Measurements from ENCODE around the gene DCDC2. TPM values are rescaled to one million over a fixed set of nuclear protein-coding genes. Genes with fewer than 3 reads are reported as not detected.
A peak's percentile ranks its signal among the peaks of the same experiment; 100 is the strongest.

DCDC2 gene
- total RNA-seq = under 1 TPM in 1 of 4 donors, not detected in 3; under 0.01 TPM
- 1 to 10 TPM in 1 of 3 donors, under 1 TPM in 2; 0.46 to 1.6 (median 0.60) TPM for polyA plus RNA-seq

DNA sequence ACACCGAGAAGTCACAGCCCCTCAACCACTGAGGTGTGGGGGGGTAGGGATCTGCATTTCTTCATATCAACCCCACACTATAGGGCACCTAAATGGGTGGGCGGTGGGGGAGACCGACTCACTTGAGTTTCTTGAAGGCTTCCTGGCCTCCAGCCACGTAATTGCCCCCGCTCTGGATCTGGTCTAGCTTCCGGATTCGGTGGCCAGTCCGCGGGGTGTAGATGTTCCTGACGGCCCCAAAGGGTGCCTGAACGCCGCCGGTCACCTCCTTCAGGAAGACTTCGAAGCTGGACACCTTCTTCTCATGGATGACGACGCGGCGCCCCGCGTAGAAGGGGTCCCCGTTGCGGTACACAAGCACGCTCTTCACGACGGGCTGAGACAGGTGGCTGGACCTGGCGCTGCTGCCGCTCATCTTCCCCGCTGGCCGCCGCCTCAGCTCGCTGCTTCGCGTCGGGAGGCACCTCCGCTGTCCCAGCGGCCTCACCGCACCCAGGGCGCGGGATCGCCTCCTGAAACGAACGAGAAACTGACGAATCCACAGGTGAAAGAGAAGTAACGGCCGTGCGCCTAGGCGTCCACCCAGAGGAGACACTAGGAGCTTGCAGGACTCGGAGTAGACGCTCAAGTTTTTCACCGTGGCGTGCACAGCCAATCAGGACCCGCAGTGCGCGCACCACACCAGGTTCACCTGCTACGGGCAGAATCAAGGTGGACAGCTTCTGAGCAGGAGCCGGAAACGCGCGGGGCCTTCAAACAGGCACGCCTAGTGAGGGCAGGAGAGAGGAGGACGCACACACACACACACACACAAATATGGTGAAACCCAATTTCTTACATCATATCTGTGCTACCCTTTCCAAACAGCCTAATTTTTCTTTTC is at the start of gene DCDC2:
Gene DCDC2, minus strand, starts transcription at position 724 of the 883 bp plus-strand sequence. Its CDS starts 309 bp downstream, at position 415.
- peak; percentile 64 for DNase-seq
- Histone ChIP-seq H3K27ac (no peak within 1 kb of the TSS), H3K4me3 (peak within 1 kb of the TSS in 3 of 4 donors; percentile 11 to 34 (median 23)), H3K27me3 (no peaks in the 10 kb centered on the region), H3K36me3 (no peaks in the 10 kb centered on the region), H3K9me3 (no peaks in the 10 kb centered on the region), H3K4me1 (peaks cover 4 to 25% (median 17%) of the 10 kb centered on the region in 4 donors)
- intact Hi-C loops (cut with DNase I) = loop anchor here (2.0 kb wide), 1 partner anchor 47 kb away; no protein-coding TSS in a partner anchor
- WGBS, 2 donors = 3 to 10% methylated on average over 61 of the region's 61 CpGs
- TF ChIP-seq POLR2AphosphoS5 (IDR thresholded peaks at IDR 0.05) (no peak), EP300 (IDR thresholded peaks at IDR 0.05) (no peak), POLR2A (IDR thresholded peaks at IDR 0.05) (no peak)
- TF ChIP-seq, protein P1, sequence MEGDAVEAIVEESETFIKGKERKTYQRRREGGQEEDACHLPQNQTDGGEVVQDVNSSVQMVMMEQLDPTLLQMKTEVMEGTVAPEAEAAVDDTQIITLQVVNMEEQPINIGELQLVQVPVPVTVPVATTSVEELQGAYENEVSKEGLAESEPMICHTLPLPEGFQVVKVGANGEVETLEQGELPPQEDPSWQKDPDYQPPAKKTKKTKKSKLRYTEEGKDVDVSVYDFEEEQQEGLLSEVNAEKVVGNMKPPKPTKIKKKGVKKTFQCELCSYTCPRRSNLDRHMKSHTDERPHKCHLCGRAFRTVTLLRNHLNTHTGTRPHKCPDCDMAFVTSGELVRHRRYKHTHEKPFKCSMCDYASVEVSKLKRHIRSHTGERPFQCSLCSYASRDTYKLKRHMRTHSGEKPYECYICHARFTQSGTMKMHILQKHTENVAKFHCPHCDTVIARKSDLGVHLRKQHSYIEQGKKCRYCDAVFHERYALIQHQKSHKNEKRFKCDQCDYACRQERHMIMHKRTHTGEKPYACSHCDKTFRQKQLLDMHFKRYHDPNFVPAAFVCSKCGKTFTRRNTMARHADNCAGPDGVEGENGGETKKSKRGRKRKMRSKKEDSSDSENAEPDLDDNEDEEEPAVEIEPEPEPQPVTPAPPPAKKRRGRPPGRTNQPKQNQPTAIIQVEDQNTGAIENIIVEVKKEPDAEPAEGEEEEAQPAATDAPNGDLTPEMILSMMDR (IDR thresholded peaks at IDR 0.05) = no peak

DNA sequence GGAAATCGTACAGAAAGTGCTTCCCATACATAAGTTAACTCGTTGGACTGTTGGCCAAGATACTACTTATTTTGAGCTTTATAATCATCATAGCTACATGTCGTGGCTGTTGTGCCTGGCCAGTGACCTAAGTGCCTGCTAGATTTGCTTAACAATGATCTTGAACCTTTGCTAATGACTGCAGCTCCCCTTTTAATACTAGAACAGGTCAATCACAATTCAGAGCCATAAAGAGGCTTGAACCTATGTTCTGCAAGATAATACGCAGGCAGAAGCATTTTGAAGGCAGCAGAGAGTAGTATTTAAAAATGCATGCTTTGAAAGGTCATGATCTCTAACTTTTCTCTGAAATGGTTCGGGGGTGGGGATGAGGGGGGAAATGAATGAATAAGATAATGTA is 47.4 kb upstream of the DCDC2 start:
- Histone ChIP-seq H3K4me3 (no peak overlapping the region), H3K9me3 (no peaks in the 10 kb centered on the region), H3K36me3 (peaks cover 0 to 48% (median 8%) of the 10 kb centered on the region in 4 donors), H3K27ac (no peak overlapping the region), H3K4me1 (peaks cover 0 to 17% (median 12%) of the 10 kb centered on the region in 4 donors), H3K27me3 (no peaks in the 10 kb centered on the region)
- intact Hi-C loops (cut with DNase I) = loop anchor here (2.0 kb wide), 1 partner anchor 48 kb away; no protein-coding TSS in a partner anchor
- 87 to 93% methylated on average over 5 of the region's 5 CpGs for WGBS, 2 donors
- no peak for TF ChIP-seq POLR2AphosphoS5 (IDR thresholded peaks at IDR 0.05)
- no peak for TF ChIP-seq POLR2A (IDR thresholded peaks at IDR 0.05)
- TF ChIP-seq EP300 (IDR thresholded peaks at IDR 0.05) = no peak
- TF ChIP-seq, protein P1 (IDR thresholded peaks at IDR 0.05) = no peak
- no peak for DNase-seq

DNA sequence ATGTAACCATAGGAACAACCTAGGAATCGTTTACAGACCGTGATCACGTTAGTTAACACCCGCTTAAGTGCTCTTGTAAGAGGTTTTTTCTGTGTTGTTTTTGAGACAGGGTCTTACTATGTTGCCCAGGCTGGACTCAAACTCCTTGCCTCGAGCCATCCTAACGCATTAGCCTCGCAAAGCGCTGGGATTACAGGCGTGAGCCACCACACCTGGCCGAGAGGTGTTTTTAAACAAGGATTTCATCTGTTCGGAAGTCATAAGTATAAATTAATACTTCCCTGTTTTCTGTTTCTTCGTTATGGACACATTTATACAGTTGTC is 45.6 kb upstream of the DCDC2 start:
- Histone ChIP-seq H3K4me1 (peaks cover 0 to 17% (median 12%) of the 10 kb centered on the region in 4 donors), H3K27me3 (no peaks in the 10 kb centered on the region), H3K27ac (peak overlapping the region; percentile 77 to 81 (median 81)), H3K4me3 (peak overlapping the region; percentile 66 to 88 (median 77)), H3K9me3 (no peaks in the 10 kb centered on the region), H3K36me3 (peaks cover 0 to 34% (median 4%) of the 10 kb centered on the region in 4 donors)
- no peak for DNase-seq
- TF ChIP-seq POLR2AphosphoS5 (IDR thresholded peaks at IDR 0.05) = no peak
- no peak for TF ChIP-seq EP300 (IDR thresholded peaks at IDR 0.05)
- WGBS, 2 donors = 2 to 7% methylated on average over 12 of the region's 12 CpGs
- intact Hi-C loops (cut with DNase I) = no loop called here

DNA sequence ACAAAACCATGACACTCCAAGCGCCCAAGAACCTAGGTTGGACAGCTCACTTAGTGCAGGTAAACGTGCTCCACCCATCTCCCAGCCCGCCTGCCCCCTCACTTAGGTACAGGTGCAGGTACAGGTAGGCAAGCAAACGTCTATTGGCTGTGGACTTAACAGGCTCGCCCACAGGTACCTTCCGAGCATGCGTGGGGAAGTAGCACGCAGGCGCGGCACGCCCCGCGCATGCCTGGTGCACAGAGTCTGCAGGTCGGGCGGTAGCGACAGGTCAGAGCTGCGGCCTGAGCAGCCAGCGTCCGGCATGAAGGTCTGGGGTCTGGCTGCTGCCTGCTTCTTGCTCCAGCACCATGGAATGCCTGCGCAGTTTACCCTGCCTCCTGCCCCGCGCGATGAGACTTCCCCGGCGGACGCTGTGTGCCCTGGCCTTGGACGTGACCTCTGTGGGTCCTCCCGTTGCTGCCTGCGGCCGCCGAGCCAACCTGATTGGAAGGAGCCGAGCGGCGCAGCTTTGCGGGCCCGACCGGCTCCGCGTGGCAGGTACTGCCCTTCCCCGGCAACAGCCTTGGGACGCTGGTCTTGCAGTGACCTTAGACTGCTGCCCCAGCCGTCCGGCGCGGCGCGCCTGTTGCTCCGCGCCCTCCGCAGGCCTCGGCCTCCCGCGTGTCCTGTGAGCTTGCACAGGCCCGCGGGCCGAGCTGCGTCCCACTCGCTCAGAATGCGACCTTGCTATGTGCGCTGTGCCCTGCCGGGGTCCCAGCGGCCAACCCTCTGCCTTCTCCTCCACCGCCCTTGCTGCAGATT is 45.0 kb upstream of the DCDC2 start, which contains the start of gene MRS2:
Gene MRS2, plus strand, starts transcription at position 240 of the 804 bp plus-strand sequence. Its CDS starts 111 bp downstream, at position 351.
- no peaks in the 10 kb centered on the region for H3K9me3 ChIP-seq
- 0 to 1% methylated on average over 63 of the region's 63 CpGs for WGBS, 2 donors

More for the DNA sequence above, 45.0 kb upstream of the DCDC2 start, which contains the start of gene MRS2:
- peak; percentile 87 for DNase-seq
- Histone ChIP-seq H3K27me3 (peaks cover 0 to 2% (median 0%) of the 10 kb centered on the region in 3 donors), H3K27ac (peak within 1 kb of the TSS; percentile 77 to 81 (median 81)), H3K4me1 (peaks cover 0 to 17% (median 12%) of the 10 kb centered on the region in 4 donors), H3K4me3 (peak within 1 kb of the TSS; percentile 66 to 88 (median 77)), H3K36me3 (peaks cover 0 to 28% (median 2%) of the 10 kb centered on the region in 4 donors)
- intact Hi-C loops (cut with DNase I) = no loop called here
- TF ChIP-seq POLR2A (IDR thresholded peaks at IDR 0.05) (peak; percentile 15 to 40), EP300 (IDR thresholded peaks at IDR 0.05) (no peak), POLR2AphosphoS5 (IDR thresholded peaks at IDR 0.05) (peak; percentile 72 to 86 (median 78))
- TF ChIP-seq, protein P1 (IDR thresholded peaks at IDR 0.05) = no peak

Measured in sigmoid colon (tissue), 7 donors.